Measurements from ENCODE around the gene MRPL18. TPM values are rescaled to one million over a fixed set of nuclear protein-coding genes. Genes with fewer than 3 reads are reported as not detected.
"Not testable (repeated sequence)": the region's sequence is repeated elsewhere in the genome, so short reads cannot be mapped to it uniquely, and the experiment has no call there.

The MRPL18 gene
- total and polyA plus RNA-seq, 7 donors = 45.0 to 149 (median 71.9) TPM

DNA sequence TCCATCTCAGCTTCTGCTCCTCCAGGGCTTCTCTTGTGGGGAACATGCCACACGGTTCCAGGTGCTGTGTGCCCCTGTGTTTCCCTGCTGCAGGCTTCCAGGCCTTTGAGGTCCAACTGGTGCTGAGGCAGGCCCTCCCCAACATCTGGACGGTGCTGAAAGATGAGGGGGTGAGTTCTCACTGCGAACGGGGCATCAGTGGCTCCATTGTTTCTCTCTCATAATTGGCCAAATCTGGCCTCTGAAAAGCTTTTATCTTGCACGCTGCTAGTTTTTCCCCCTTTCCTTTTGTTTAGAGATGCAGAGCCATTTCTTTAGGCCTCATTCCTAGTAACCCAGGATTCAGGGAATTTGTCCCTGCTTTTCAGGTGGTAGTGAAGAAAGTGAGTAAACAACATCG lies 18.4 kb downstream of the MRPL18 start:
- Histone ChIP-seq H3K4me3 (no peak overlapping the region), H3K27ac (no peak overlapping the region), H3K4me1 (no peaks in the 10 kb centered on the region), H3K27me3 (ENCODE audit: insufficient read depth in 3 of 3, low read length in 2 of 3) (no peaks in the 10 kb centered on the region), H3K36me3 (ENCODE audit: insufficient read depth in 1 of 2, low read depth in 1 of 2) (peaks cover 0 to 29% of the 10 kb centered on the region in 2 donors), H3K9me3 (no peaks in the 10 kb centered on the region)
- ATAC-seq = no peak
- TF ChIP-seq, protein P1, sequence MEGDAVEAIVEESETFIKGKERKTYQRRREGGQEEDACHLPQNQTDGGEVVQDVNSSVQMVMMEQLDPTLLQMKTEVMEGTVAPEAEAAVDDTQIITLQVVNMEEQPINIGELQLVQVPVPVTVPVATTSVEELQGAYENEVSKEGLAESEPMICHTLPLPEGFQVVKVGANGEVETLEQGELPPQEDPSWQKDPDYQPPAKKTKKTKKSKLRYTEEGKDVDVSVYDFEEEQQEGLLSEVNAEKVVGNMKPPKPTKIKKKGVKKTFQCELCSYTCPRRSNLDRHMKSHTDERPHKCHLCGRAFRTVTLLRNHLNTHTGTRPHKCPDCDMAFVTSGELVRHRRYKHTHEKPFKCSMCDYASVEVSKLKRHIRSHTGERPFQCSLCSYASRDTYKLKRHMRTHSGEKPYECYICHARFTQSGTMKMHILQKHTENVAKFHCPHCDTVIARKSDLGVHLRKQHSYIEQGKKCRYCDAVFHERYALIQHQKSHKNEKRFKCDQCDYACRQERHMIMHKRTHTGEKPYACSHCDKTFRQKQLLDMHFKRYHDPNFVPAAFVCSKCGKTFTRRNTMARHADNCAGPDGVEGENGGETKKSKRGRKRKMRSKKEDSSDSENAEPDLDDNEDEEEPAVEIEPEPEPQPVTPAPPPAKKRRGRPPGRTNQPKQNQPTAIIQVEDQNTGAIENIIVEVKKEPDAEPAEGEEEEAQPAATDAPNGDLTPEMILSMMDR (IDR thresholded peaks at IDR 0.05) = no peak
- intact Hi-C loops (cut with DNase I) = no loop called here
- WGBS, 3 donors = 73 to 79% (median 76%) methylated on average over 6 of the region's 6 CpGs
- DNase-seq = no peak

DNA sequence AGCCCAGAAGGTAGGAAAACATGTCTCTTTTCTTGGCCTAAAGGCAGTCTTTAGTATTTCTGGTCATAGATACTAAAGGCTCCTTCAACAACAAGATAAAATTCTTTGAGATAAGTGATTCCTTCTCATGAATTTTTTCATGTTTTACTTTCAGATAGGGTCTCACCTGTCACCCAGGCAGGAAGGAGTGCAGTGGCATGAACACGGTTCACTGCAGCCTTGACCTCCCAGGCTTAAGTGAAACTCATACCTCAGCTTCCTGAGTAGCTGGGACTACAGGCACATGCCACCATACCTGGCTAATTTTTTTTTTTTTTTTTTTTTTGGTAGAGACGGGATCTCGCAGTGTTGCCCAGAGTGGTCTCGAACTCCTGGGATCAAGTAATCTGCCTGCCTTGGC lies 18.9 kb downstream of the MRPL18 start:
- TF ChIP-seq, protein P1 (IDR thresholded peaks at IDR 0.05) = no peak
- no peak for DNase-seq
- Histone ChIP-seq H3K4me3 (no peak overlapping the region), H3K9me3 (no peaks in the 10 kb centered on the region), H3K36me3 (ENCODE audit: insufficient read depth in 1 of 2, low read depth in 1 of 2) (peaks cover 0 to 29% of the 10 kb centered on the region in 2 donors), H3K27ac (no peak overlapping the region), H3K4me1 (no peaks in the 10 kb centered on the region), H3K27me3 (ENCODE audit: insufficient read depth in 3 of 3, low read length in 2 of 3) (no peaks in the 10 kb centered on the region)
- intact Hi-C loops (cut with DNase I) = no loop called here
- no peak for ATAC-seq
- WGBS, 3 donors = 90 to 93% (median 91%) methylated on average over 4 of the region's 4 CpGs

DNA sequence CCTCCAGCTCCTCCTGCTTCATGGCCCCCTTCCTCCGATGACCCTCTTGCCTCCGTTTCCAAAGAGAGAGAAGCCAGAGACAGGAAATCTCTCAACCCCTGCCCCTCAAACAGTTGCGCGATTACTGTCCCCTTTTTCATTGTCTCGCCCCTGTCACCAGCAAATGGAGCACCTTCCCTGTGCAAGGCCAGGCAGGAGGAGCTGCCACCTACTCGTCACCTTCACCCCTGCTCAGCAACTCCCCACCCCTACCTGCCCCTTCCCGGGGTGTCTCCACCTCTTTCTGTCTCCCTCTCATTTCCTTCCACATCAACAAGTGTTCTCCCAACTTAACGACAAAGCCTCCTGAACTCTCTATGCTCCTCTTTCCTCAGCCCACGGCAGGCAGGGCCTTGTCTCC lies 23.5 kb downstream of the MRPL18 start:
- H3K4me1 ChIP-seq = no peaks in the 10 kb centered on the region
- H3K27ac ChIP-seq = no peak overlapping the region
- intact Hi-C loops (cut with DNase I) = no loop called here
- DNase-seq (no peak), ATAC-seq (no peak)
- TF ChIP-seq, protein P1 (IDR thresholded peaks at IDR 0.05) = no peak
- H3K9me3 ChIP-seq = no peaks in the 10 kb centered on the region
- H3K27me3 ChIP-seq (ENCODE audit: insufficient read depth in 3 of 3, low read length in 2 of 3) = no peaks in the 10 kb centered on the region
- H3K4me3 ChIP-seq = no peak overlapping the region
- WGBS, 3 donors = 83 to 85% (median 84%) methylated on average over 9 of the region's 9 CpGs
- peaks cover 0 to 23% of the 10 kb centered on the region in 2 donors for H3K36me3 ChIP-seq (ENCODE audit: insufficient read depth in 1 of 2, low read depth in 1 of 2)

DNA sequence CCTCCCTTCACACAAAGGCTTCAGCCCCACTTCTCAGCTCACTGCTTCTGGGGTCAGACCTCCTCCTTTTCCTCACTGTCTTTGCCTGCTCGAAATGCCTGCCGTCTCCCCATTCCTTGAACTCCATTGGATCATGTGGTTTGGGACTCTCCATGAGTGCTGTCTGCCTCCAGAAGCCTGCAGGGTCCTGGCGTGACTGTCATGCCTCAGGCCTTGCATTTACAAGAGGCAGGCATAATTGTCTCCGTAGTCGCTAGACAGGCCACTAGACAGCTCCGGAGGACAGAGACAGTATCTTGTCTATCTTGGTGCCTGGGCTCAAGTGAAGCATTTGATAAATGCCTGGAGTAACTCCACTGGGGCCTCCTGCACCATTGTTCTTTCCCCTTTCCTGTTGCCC lies 25.1 kb downstream of the MRPL18 start:
- no peak for DNase-seq
- 76 to 82% (median 78%) methylated on average over 6 of the region's 6 CpGs for WGBS, 3 donors
- peaks cover 0 to 15% of the 10 kb centered on the region in 2 donors for H3K36me3 ChIP-seq (ENCODE audit: insufficient read depth in 1 of 2, low read depth in 1 of 2)
- intact Hi-C loops (cut with DNase I) = no loop called here
- TF ChIP-seq, protein P1 (IDR thresholded peaks at IDR 0.05) = no peak
- no peaks in the 10 kb centered on the region for H3K4me1 ChIP-seq
- no peaks in the 10 kb centered on the region for H3K9me3 ChIP-seq
- no peak overlapping the region for H3K4me3 ChIP-seq
- H3K27ac ChIP-seq = no peak overlapping the region
- H3K27me3 ChIP-seq (ENCODE audit: insufficient read depth in 3 of 3, low read length in 2 of 3) = no peaks in the 10 kb centered on the region
- no peak for ATAC-seq

DNA sequence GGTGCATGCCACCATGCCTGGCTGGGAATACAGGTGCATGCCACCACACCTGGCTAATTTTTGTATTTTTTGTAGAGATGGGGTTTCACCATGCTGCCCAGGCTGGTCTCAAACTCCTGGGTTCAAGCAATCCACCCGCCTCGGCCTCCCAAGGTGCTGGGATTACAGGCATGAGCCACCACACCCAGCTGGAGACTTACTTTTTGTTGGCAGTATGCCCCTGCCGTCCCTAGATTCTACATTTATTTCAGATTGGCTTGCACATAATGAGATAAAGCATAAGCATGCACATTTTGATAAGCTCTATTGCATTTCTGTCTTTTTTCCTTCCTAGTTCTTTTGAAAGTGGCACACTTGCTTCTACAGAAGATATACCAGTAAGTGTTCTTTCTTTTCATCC lies 26.5 kb downstream of the MRPL18 start:
- peaks cover 0 to 22% of the 10 kb centered on the region in 2 donors for H3K36me3 ChIP-seq (ENCODE audit: insufficient read depth in 1 of 2, low read depth in 1 of 2)
- WGBS, 3 donors = 75 to 83% (median 78%) methylated on average over 3 of the region's 3 CpGs
- H3K9me3 ChIP-seq; ATAC-seq; DNase-seq; H3K27ac ChIP-seq; H3K4me3 ChIP-seq; intact Hi-C loops (cut with DNase I); H3K4me1 ChIP-seq; H3K27me3 ChIP-seq (ENCODE audit: insufficient read depth in 3 of 3, low read length in 2 of 3): not testable (repeated sequence)
